ENCODE results near the gene KCNA10. TPM values are rescaled to one million over a fixed set of nuclear protein-coding genes. Genes with fewer than 3 reads are reported as not detected.
"Not testable (repeated sequence)": the region's sequence is repeated elsewhere in the genome, so short reads cannot be mapped to it uniquely, and the experiment has no call there.

The KCNA10 gene
- polyA plus RNA-seq, 2 donors: not detected

GRCh38 chr1:110523011-110523410 lies 4.0 kb upstream of the KCNA10 start:
- H3K36me3 ChIP-seq (ENCODE audit: control insufficient read depth in 2 of 2, insufficient read depth in 2 of 2, low read length in 1 of 2): no peaks in the 10 kb centered on the region
- no peaks in the 10 kb centered on the region for H3K9me3 ChIP-seq (ENCODE audit: control insufficient read depth in 2 of 2, insufficient read depth in 1 of 2, low read depth in 1 of 2, low read length in 1 of 2)
- H3K27me3 ChIP-seq (ENCODE audit: control insufficient read depth in 1 of 2, insufficient read depth in 2 of 2, low read length in 2 of 2): no peaks in the 10 kb centered on the region
- no peak overlapping the region for H3K4me3 ChIP-seq (ENCODE audit: low read depth in 1 of 2, low read length in 2 of 2)
- H3K27ac ChIP-seq (ENCODE audit: low read depth in 2 of 2, low read length in 1 of 2): no peak overlapping the region
- peaks cover 2 to 3% of the 10 kb centered on the region in 2 donors for H3K4me1 ChIP-seq (ENCODE audit: control insufficient read depth in 2 of 2, insufficient read depth in 2 of 2, low read length in 1 of 2)
- WGBS, 2 donors: 58 to 64% methylated on average over 4 of the region's 4 CpGs

GRCh38 chr1:110522560-110522959 lies 3.6 kb upstream of the KCNA10 start:
- Histone ChIP-seq H3K27me3 (ENCODE audit: control insufficient read depth in 1 of 2, insufficient read depth in 2 of 2, low read length in 2 of 2) (no peaks in the 10 kb centered on the region), H3K36me3 (ENCODE audit: control insufficient read depth in 2 of 2, insufficient read depth in 2 of 2, low read length in 1 of 2) (no peaks in the 10 kb centered on the region), H3K4me1 (ENCODE audit: control insufficient read depth in 2 of 2, insufficient read depth in 2 of 2, low read length in 1 of 2) (peaks cover 2 to 3% of the 10 kb centered on the region in 2 donors), H3K9me3 (ENCODE audit: control insufficient read depth in 2 of 2, insufficient read depth in 1 of 2, low read depth in 1 of 2, low read length in 1 of 2) (no peaks in the 10 kb centered on the region), H3K4me3 (ENCODE audit: low read depth in 1 of 2, low read length in 2 of 2) (no peak overlapping the region), H3K27ac (ENCODE audit: low read depth in 2 of 2, low read length in 1 of 2) (no peak overlapping the region)
- 66 to 71% methylated on average over 5 of the region's 5 CpGs for WGBS, 2 donors

GRCh38 chr1:110520827-110521226 lies 1.9 kb upstream of the KCNA10 start:
- WGBS, 2 donors: 46 to 64% methylated on average over 3 of the region's 3 CpGs
- H3K4me1 ChIP-seq (ENCODE audit: control insufficient read depth in 2 of 2, insufficient read depth in 2 of 2, low read length in 1 of 2): peaks cover 2 to 3% of the 10 kb centered on the region in 2 donors

GRCh38 chr1:110515891-110516290 lies 3.1 kb downstream of the KCNA10 start:
- Histone ChIP-seq H3K27ac (ENCODE audit: low read depth in 2 of 2, low read length in 1 of 2) (no peak overlapping the region), H3K4me1 (ENCODE audit: control insufficient read depth in 2 of 2, insufficient read depth in 2 of 2, low read length in 1 of 2) (no peaks in the 10 kb centered on the region), H3K27me3 (ENCODE audit: control insufficient read depth in 1 of 2, insufficient read depth in 2 of 2, low read length in 2 of 2) (no peaks in the 10 kb centered on the region), H3K9me3 (ENCODE audit: control insufficient read depth in 2 of 2, insufficient read depth in 1 of 2, low read depth in 1 of 2, low read length in 1 of 2) (no peaks in the 10 kb centered on the region), H3K36me3 (ENCODE audit: control insufficient read depth in 2 of 2, insufficient read depth in 2 of 2, low read length in 1 of 2) (no peaks in the 10 kb centered on the region), H3K4me3 (ENCODE audit: low read depth in 1 of 2, low read length in 2 of 2) (no peak overlapping the region)
- WGBS, 2 donors: 71 to 74% methylated on average over 5 of the region's 5 CpGs

More at GRCh38 chr1:110520827-110521226, 1.9 kb upstream of the KCNA10 start:
- Histone ChIP-seq H3K9me3 (ENCODE audit: control insufficient read depth in 2 of 2, insufficient read depth in 1 of 2, low read depth in 1 of 2, low read length in 1 of 2) (no peaks in the 10 kb centered on the region), H3K4me3 (ENCODE audit: low read depth in 1 of 2, low read length in 2 of 2) (no peak overlapping the region), H3K27me3 (ENCODE audit: control insufficient read depth in 1 of 2, insufficient read depth in 2 of 2, low read length in 2 of 2) (no peaks in the 10 kb centered on the region), H3K36me3 (ENCODE audit: control insufficient read depth in 2 of 2, insufficient read depth in 2 of 2, low read length in 1 of 2) (no peaks in the 10 kb centered on the region), H3K27ac (ENCODE audit: low read depth in 2 of 2, low read length in 1 of 2) (no peak overlapping the region)

GRCh38 chr1:110515041-110515440 lies 3.9 kb downstream of the KCNA10 start:
- Histone ChIP-seq H3K27ac (ENCODE audit: low read depth in 2 of 2, low read length in 1 of 2) (no peak overlapping the region), H3K36me3 (ENCODE audit: control insufficient read depth in 2 of 2, insufficient read depth in 2 of 2, low read length in 1 of 2) (no peaks in the 10 kb centered on the region), H3K4me3 (ENCODE audit: low read depth in 1 of 2, low read length in 2 of 2) (no peak overlapping the region), H3K9me3 (ENCODE audit: control insufficient read depth in 2 of 2, insufficient read depth in 1 of 2, low read depth in 1 of 2, low read length in 1 of 2) (no peaks in the 10 kb centered on the region), H3K4me1 (ENCODE audit: control insufficient read depth in 2 of 2, insufficient read depth in 2 of 2, low read length in 1 of 2) (peaks cover 0 to under 1% of the 10 kb centered on the region in 2 donors), H3K27me3 (ENCODE audit: control insufficient read depth in 1 of 2, insufficient read depth in 2 of 2, low read length in 2 of 2) (no peaks in the 10 kb centered on the region)

GRCh38 chr1:110513511-110513910 lies 5.5 kb downstream of the KCNA10 start:
- no peak overlapping the region for H3K27ac ChIP-seq (ENCODE audit: low read depth in 2 of 2, low read length in 1 of 2)
- H3K4me1 ChIP-seq (ENCODE audit: control insufficient read depth in 2 of 2, insufficient read depth in 2 of 2, low read length in 1 of 2): peaks cover 0 to 1% of the 10 kb centered on the region in 2 donors
- no peaks in the 10 kb centered on the region for H3K9me3 ChIP-seq (ENCODE audit: control insufficient read depth in 2 of 2, insufficient read depth in 1 of 2, low read depth in 1 of 2, low read length in 1 of 2)
- H3K27me3 ChIP-seq (ENCODE audit: control insufficient read depth in 1 of 2, insufficient read depth in 2 of 2, low read length in 2 of 2): no peaks in the 10 kb centered on the region
- H3K36me3 ChIP-seq (ENCODE audit: control insufficient read depth in 2 of 2, insufficient read depth in 2 of 2, low read length in 1 of 2): no peaks in the 10 kb centered on the region
- WGBS, 2 donors: 63 to 70% methylated on average over 8 of the region's 8 CpGs
- no peak overlapping the region for H3K4me3 ChIP-seq (ENCODE audit: low read depth in 1 of 2, low read length in 2 of 2)

- Histone ChIP-seq H3K9me3 (ENCODE audit: control insufficient read depth in 2 of 2, insufficient read depth in 1 of 2, low read depth in 1 of 2, low read length in 1 of 2) (no peaks in the 10 kb centered on the region), H3K27me3 (ENCODE audit: control insufficient read depth in 1 of 2, insufficient read depth in 2 of 2, low read length in 2 of 2) (no peaks in the 10 kb centered on the region), H3K27ac (ENCODE audit: low read depth in 2 of 2, low read length in 1 of 2) (no peak overlapping the region), H3K4me1 (ENCODE audit: control insufficient read depth in 2 of 2, insufficient read depth in 2 of 2, low read length in 1 of 2) (peaks cover 0 to 1% of the 10 kb centered on the region in 2 donors), H3K4me3 (ENCODE audit: low read depth in 1 of 2, low read length in 2 of 2) (no peak overlapping the region), H3K36me3 (ENCODE audit: control insufficient read depth in 2 of 2, insufficient read depth in 2 of 2, low read length in 1 of 2) (no peaks in the 10 kb centered on the region)
- 88 to 93% methylated on average over 6 of the region's 6 CpGs for WGBS, 2 donors
Measured at GRCh38 chr1:110511436-110511835, 7.5 kb downstream of the KCNA10 start.

- H3K36me3 ChIP-seq (ENCODE audit: control insufficient read depth in 2 of 2, insufficient read depth in 2 of 2, low read length in 1 of 2); H3K27ac ChIP-seq (ENCODE audit: low read depth in 2 of 2, low read length in 1 of 2); H3K9me3 ChIP-seq (ENCODE audit: control insufficient read depth in 2 of 2, insufficient read depth in 1 of 2, low read depth in 1 of 2, low read length in 1 of 2); H3K4me1 ChIP-seq (ENCODE audit: control insufficient read depth in 2 of 2, insufficient read depth in 2 of 2, low read length in 1 of 2); H3K4me3 ChIP-seq (ENCODE audit: low read depth in 1 of 2, low read length in 2 of 2); H3K27me3 ChIP-seq (ENCODE audit: control insufficient read depth in 1 of 2, insufficient read depth in 2 of 2, low read length in 2 of 2): not testable (repeated sequence)
- 93 to 94% methylated on average over 5 of the region's 5 CpGs for WGBS, 2 donors
Measured at GRCh38 chr1:110510921-110511320, 8.1 kb downstream of the KCNA10 start.

GRCh38 chr1:110509655-110510054 lies 9.3 kb downstream of the KCNA10 start:
- Histone ChIP-seq H3K4me1 (ENCODE audit: control insufficient read depth in 2 of 2, insufficient read depth in 2 of 2, low read length in 1 of 2) (peaks cover 0 to 1% of the 10 kb centered on the region in 2 donors), H3K4me3 (ENCODE audit: low read depth in 1 of 2, low read length in 2 of 2) (no peak overlapping the region), H3K36me3 (ENCODE audit: control insufficient read depth in 2 of 2, insufficient read depth in 2 of 2, low read length in 1 of 2) (no peaks in the 10 kb centered on the region), H3K9me3 (ENCODE audit: control insufficient read depth in 2 of 2, insufficient read depth in 1 of 2, low read depth in 1 of 2, low read length in 1 of 2) (no peaks in the 10 kb centered on the region), H3K27me3 (ENCODE audit: control insufficient read depth in 1 of 2, insufficient read depth in 2 of 2, low read length in 2 of 2) (no peaks in the 10 kb centered on the region), H3K27ac (ENCODE audit: low read depth in 2 of 2, low read length in 1 of 2) (no peak overlapping the region)
- 90% methylated on average over 6 of the region's 6 CpGs for WGBS, 2 donors

GRCh38 chr1:110508028-110508940 lies 10.7 kb downstream of the KCNA10 start:
- H3K27ac ChIP-seq (ENCODE audit: low read depth in 2 of 2, low read length in 1 of 2): no peak overlapping the region
- H3K4me3 ChIP-seq (ENCODE audit: low read depth in 1 of 2, low read length in 2 of 2): no peak overlapping the region
- no peaks in the 10 kb centered on the region for H3K27me3 ChIP-seq (ENCODE audit: control insufficient read depth in 1 of 2, insufficient read depth in 2 of 2, low read length in 2 of 2)
- 50 to 56% methylated on average over 14 of the region's 14 CpGs for WGBS, 2 donors
- no peaks in the 10 kb centered on the region for H3K36me3 ChIP-seq (ENCODE audit: control insufficient read depth in 2 of 2, insufficient read depth in 2 of 2, low read length in 1 of 2)
- peaks cover 0 to 1% of the 10 kb centered on the region in 2 donors for H3K4me1 ChIP-seq (ENCODE audit: control insufficient read depth in 2 of 2, insufficient read depth in 2 of 2, low read length in 1 of 2)
- H3K9me3 ChIP-seq (ENCODE audit: control insufficient read depth in 2 of 2, insufficient read depth in 1 of 2, low read depth in 1 of 2, low read length in 1 of 2): no peaks in the 10 kb centered on the region
